ENCODE measurements around the gene MASP1. TPM values are rescaled to one million over a fixed set of nuclear protein-coding genes. Genes with fewer than 3 reads are reported as not detected.

Gene MASP1
- total and polyA plus RNA-seq, 2 experiments from 2014 or later: 397 to 517 TPM

- no peaks in the 10 kb centered on the region for H3K36me3 ChIP-seq
- DNase-seq (ENCODE audit: low read depth in 1 of 2, low spot score in 1 of 2): no peak
- H3K9me3 ChIP-seq (ENCODE audit: low read depth): no peaks in the 10 kb centered on the region
- no peak overlapping the region for H3K4me3 ChIP-seq
- TF ChIP-seq CTCF (IDR thresholded peaks at IDR 0.05; ENCODE audit: low read depth, low read length): no peak
- no peaks in the 10 kb centered on the region for H3K27me3 ChIP-seq
- H3K27ac ChIP-seq: no peak overlapping the region
- peaks cover 4% of the 10 kb centered on the region for H3K4me1 ChIP-seq (ENCODE audit: low read depth)
These were observed 61.5 kb downstream of the MASP1 start for GRCh38 chr3:187230011-187230410.

GRCh38 chr3:187228740-187229139 lies 62.8 kb downstream of the MASP1 start:
- no peaks in the 10 kb centered on the region for H3K36me3 ChIP-seq
- no peak overlapping the region for H3K4me3 ChIP-seq
- no peak for TF ChIP-seq CTCF (IDR thresholded peaks at IDR 0.05; ENCODE audit: low read depth, low read length)
- DNase-seq (ENCODE audit: low read depth in 1 of 2, low spot score in 1 of 2): no peak
- H3K9me3 ChIP-seq (ENCODE audit: low read depth): no peaks in the 10 kb centered on the region
- H3K4me1 ChIP-seq (ENCODE audit: low read depth): peaks cover 4% of the 10 kb centered on the region
- H3K27ac ChIP-seq: no peak overlapping the region
- H3K27me3 ChIP-seq: no peaks in the 10 kb centered on the region

GRCh38 chr3:187227658-187228258 lies 63.8 kb downstream of the MASP1 start:
- H3K27me3 ChIP-seq: no peaks in the 10 kb centered on the region
- H3K36me3 ChIP-seq: no peaks in the 10 kb centered on the region
- no peak overlapping the region for H3K27ac ChIP-seq
- DNase-seq (ENCODE audit: low read depth in 1 of 2, low spot score in 1 of 2): peak in 1 of 2 donors; percentile 57
- H3K4me1 ChIP-seq (ENCODE audit: low read depth): no peaks in the 10 kb centered on the region
- H3K9me3 ChIP-seq (ENCODE audit: low read depth): no peaks in the 10 kb centered on the region
- H3K4me3 ChIP-seq: no peak overlapping the region
- TF ChIP-seq CTCF (IDR thresholded peaks at IDR 0.05; ENCODE audit: low read depth, low read length): no peak

GRCh38 chr3:187223799-187224198 lies 67.7 kb downstream of the MASP1 start:
- Histone ChIP-seq H3K36me3 (no peaks in the 10 kb centered on the region), H3K4me1 (ENCODE audit: low read depth) (no peaks in the 10 kb centered on the region), H3K27me3 (no peaks in the 10 kb centered on the region), H3K27ac (no peak overlapping the region), H3K9me3 (ENCODE audit: low read depth) (no peaks in the 10 kb centered on the region), H3K4me3 (no peak overlapping the region)
- TF ChIP-seq CTCF (IDR thresholded peaks at IDR 0.05; ENCODE audit: low read depth, low read length): no peak
- DNase-seq (ENCODE audit: low read depth in 1 of 2, low spot score in 1 of 2): no peak

GRCh38 chr3:187222801-187223200 lies 68.7 kb downstream of the MASP1 start:
- Histone ChIP-seq H3K4me3 (no peak overlapping the region), H3K9me3 (ENCODE audit: low read depth) (no peaks in the 10 kb centered on the region), H3K36me3 (no peaks in the 10 kb centered on the region), H3K27me3 (no peaks in the 10 kb centered on the region), H3K4me1 (ENCODE audit: low read depth) (no peaks in the 10 kb centered on the region), H3K27ac (no peak overlapping the region)
- no peak for DNase-seq (ENCODE audit: low read depth in 1 of 2, low spot score in 1 of 2)
- no peak for TF ChIP-seq CTCF (IDR thresholded peaks at IDR 0.05; ENCODE audit: low read depth, low read length)
